Measurements from ENCODE around the gene KRT36.

Gene KRT36

DNA sequence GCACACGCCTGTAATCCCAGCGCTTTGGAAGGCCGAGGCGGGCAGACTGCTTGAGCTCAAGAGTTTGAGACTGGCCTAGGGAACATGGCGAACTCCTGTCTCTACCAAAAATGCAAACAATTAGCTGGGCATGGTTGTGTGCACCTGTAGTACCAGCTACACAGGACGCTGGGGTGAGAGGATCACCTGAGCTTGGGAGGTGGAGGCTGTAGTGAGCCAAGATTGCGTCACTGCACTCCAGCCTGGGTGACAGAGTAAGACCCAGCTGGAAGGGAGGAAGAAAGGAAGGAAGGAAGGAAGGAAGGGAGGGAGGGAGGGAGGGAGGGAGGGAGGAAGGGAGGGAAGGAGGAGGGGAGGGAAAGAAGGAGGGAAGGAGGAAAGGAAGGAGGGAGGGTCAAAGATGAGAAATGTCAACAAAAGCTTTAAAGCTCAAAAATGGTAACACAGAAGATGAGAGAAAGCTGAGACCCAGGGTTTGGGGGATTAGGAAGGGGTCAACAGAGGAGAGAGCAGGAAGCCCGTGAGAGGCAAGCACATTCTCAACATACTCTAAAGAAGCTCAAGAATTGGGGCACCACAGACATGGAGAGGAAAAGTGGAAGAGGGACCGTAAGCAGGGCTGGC is 43.3 kb upstream of the KRT36 start:
- H3K9me3 ChIP-seq (ENCODE audit: severe bottlenecking), result no peaks in the 10 kb centered on the region
- no peak overlapping the region for H3K4me3 ChIP-seq (ENCODE audit: severe bottlenecking)
- ATAC-seq (ENCODE audit: low read depth) (no peak), DNase-seq (ENCODE audit: low spot score) (no peak)
- no peak overlapping the region for H3K27ac ChIP-seq (ENCODE audit: poor library complexity, severe bottlenecking)
- TF ChIP-seq CTCF (IDR thresholded peaks at IDR 0.05; ENCODE audit: poor library complexity, severe bottlenecking), result no peak
- H3K36me3 ChIP-seq (ENCODE audit: low read depth), result no peaks in the 10 kb centered on the region
- no peaks in the 10 kb centered on the region for H3K27me3 ChIP-seq (ENCODE audit: insufficient read depth, poor library complexity, severe bottlenecking)
- peaks cover 39% of the 10 kb centered on the region for H3K4me1 ChIP-seq (ENCODE audit: insufficient read depth, poor library complexity, severe bottlenecking)

GRCh38 chr17:41531993-41532392 is 42.3 kb upstream of the KRT36 start:
- peaks cover 2% of the 10 kb centered on the region for H3K36me3 ChIP-seq (ENCODE audit: low read depth)
- no peaks in the 10 kb centered on the region for H3K9me3 ChIP-seq (ENCODE audit: severe bottlenecking)
- no peak overlapping the region for H3K4me3 ChIP-seq (ENCODE audit: severe bottlenecking)
- ATAC-seq (ENCODE audit: low read depth), result no peak
- no peak for DNase-seq (ENCODE audit: low spot score)
- no peak for TF ChIP-seq CTCF (IDR thresholded peaks at IDR 0.05; ENCODE audit: poor library complexity, severe bottlenecking)
- H3K27ac ChIP-seq (ENCODE audit: poor library complexity, severe bottlenecking), result no peak overlapping the region
- no peaks in the 10 kb centered on the region for H3K27me3 ChIP-seq (ENCODE audit: insufficient read depth, poor library complexity, severe bottlenecking)
- peaks cover 28% of the 10 kb centered on the region for H3K4me1 ChIP-seq (ENCODE audit: insufficient read depth, poor library complexity, severe bottlenecking)

DNA sequence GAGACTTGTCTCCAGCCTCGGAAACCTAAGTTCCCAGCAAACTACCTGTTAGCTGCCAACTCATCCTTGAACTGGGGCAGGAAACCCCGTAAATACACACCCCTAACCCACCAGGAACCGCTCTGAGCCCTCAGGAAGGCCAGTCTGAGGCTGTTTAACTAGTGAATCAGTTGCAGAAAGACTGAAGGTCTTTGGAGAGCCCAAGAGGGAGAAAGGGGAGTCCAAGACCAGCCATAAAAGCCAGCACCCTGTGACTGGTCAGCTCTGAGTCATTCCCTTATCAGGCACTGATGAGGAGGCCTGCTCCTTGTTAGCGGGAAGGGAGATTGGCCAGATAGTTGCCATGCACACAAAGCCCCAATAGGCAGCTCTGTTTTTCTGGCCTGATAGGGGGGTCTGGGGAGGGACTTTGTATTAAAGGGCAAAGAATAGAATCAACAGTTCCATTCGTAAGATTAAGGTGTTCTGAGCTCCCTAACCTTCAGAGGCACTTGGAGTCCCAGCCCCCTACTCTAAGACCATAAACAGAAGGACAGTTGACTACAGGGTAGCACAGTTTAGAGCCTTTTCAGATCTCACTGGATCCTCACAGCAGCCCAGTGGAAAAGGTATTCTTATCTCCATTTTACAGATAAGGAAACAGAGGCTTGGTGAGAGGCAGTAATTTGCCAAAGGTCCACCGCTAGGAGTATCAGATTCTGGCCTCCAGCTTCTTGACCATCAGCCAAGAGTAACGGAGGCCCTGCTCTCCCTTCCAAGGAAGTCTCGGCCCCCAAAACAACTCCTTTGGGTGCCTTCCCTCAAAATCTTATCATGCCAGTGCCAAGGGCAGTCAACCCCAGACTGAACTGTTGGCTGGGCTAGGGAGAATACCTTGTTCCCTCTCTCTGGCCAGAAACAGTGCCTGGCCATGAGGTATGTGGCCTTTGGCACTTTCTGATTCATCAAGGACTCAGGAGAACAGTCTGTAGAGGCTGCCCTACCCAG is 40.6 kb upstream of the KRT36 start:
- no peak overlapping the region for H3K4me3 ChIP-seq (ENCODE audit: severe bottlenecking)
- H3K4me1 ChIP-seq (ENCODE audit: insufficient read depth, poor library complexity, severe bottlenecking), result peaks cover 20% of the 10 kb centered on the region
- H3K9me3 ChIP-seq (ENCODE audit: severe bottlenecking), result no peaks in the 10 kb centered on the region
- ATAC-seq (ENCODE audit: low read depth) (peak; percentile 84), DNase-seq (ENCODE audit: low spot score) (no peak)
- no peaks in the 10 kb centered on the region for H3K27me3 ChIP-seq (ENCODE audit: insufficient read depth, poor library complexity, severe bottlenecking)
- H3K36me3 ChIP-seq (ENCODE audit: low read depth), result peaks cover 6% of the 10 kb centered on the region
- peak overlapping the region; percentile 79 for H3K27ac ChIP-seq (ENCODE audit: poor library complexity, severe bottlenecking)
- TF ChIP-seq CTCF (IDR thresholded peaks at IDR 0.05; ENCODE audit: poor library complexity, severe bottlenecking), result no peak

DNA sequence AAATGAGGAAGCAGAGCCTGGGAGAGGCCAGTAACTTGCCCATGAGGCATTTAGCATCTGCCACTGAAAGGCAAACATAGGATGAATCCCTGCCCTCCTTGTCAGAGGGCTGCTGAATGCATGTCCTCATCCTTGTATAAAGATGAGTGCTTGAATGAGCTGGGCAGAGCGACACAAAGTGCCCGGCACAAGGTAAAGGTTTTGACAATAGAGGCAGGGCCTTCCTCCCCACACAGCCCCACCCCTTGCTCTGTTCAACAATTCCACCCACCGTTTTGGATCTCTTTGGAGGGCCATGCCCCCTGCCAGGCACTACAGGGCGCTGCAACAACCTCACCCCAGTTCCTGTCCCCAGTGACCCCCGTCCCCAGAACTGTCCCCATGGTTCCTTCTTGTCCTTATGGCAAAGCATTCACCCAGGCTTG is 39.8 kb upstream of the KRT36 start:
- ATAC-seq (ENCODE audit: low read depth) (no peak), DNase-seq (ENCODE audit: low spot score) (no peak)
- Histone ChIP-seq H3K36me3 (ENCODE audit: low read depth) (peaks cover 6% of the 10 kb centered on the region), H3K27ac (ENCODE audit: poor library complexity, severe bottlenecking) (peak overlapping the region; percentile 79), H3K27me3 (ENCODE audit: insufficient read depth, poor library complexity, severe bottlenecking) (no peaks in the 10 kb centered on the region), H3K9me3 (ENCODE audit: severe bottlenecking) (no peaks in the 10 kb centered on the region), H3K4me1 (ENCODE audit: insufficient read depth, poor library complexity, severe bottlenecking) (peaks cover 20% of the 10 kb centered on the region), H3K4me3 (ENCODE audit: severe bottlenecking) (no peak overlapping the region)
- TF ChIP-seq CTCF (IDR thresholded peaks at IDR 0.05; ENCODE audit: poor library complexity, severe bottlenecking), result no peak
